Skeletal muscle satellite cell (primary cell): ENCODE data around the gene FAM131C.
A peak's percentile ranks its signal among the peaks of the same experiment; 100 is the strongest.
"Not testable (repeated sequence)": the region's sequence is repeated elsewhere in the genome, so short reads cannot be mapped to it uniquely, and the experiment has no call there.

Experiments used
- H3K27me3 ChIP-seq: 2 replicates; pipeline ENCODE4 v1.7.0; 2013; ENCODE audit warnings: low read length; ENCODE audit not compliant: control insufficient read depth, insufficient read depth
- H3K36me3 ChIP-seq: 2 replicates; pipeline ENCODE4 v1.7.0; 2013; ENCODE audit warnings: mild to moderate bottlenecking, control low read depth, low read length; ENCODE audit not compliant: insufficient read depth
- H3K4me1 ChIP-seq: 2 replicates; pipeline ENCODE4 v1.7.0; 2013; ENCODE audit warnings: low read length; ENCODE audit not compliant: control insufficient read depth, insufficient read depth
- H3K4me2 ChIP-seq: 2 replicates; pipeline ENCODE4 v1.7.0; 2013; ENCODE audit warnings: mild to moderate bottlenecking, low read length
- H3K4me3 ChIP-seq: 2 replicates; pipeline ENCODE4 v1.7.0; 2013; ENCODE audit warnings: low read length
- H3K9ac ChIP-seq: 2 replicates; pipeline ENCODE4 v1.7.0; 2013; ENCODE audit warnings: mild to moderate bottlenecking, low read depth, low read length, moderate library complexity
- H3K9me3 ChIP-seq: replicated peaks from 2 replicates; pipeline ENCODE4 v1.7.0; 2013; ENCODE audit warnings: mild to moderate bottlenecking, control low read depth, low read length

FAM131C gene

DNA sequence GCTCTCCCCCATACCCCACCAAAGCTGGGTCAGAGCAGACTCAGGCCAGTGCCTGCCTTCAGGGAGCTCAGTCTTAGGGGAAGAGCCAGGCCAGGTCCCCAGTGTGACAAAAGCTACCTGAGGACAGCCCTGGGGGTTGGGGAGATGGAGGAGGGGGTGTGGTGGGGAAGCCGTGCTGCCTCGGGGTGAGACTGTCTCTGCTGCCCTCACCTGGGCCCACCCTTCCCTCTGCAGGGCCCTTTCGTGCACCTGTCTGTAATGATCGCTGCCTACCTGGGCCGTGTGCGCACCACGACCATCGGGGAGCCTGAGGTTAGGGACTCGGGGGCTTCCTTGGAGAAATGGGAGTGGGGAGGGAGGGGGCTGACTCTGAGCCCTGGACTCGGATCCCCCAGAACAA, 47.1 kb downstream of the FAM131C start:
- not testable (repeated sequence) for H3K4me3 ChIP-seq, H3K4me1 ChIP-seq, H3K4me2 ChIP-seq, H3K9me3 ChIP-seq, H3K27me3 ChIP-seq, H3K9ac ChIP-seq, H3K36me3 ChIP-seq

GRCh38 chr1:16023050-16023653, 50.3 kb downstream of the FAM131C start:
- Histone ChIP-seq H3K9ac (no peak overlapping the region), H3K36me3 (no peaks in the 10 kb centered on the region), H3K27me3 (no peaks in the 10 kb centered on the region), H3K4me3 (no peak overlapping the region), H3K4me2 (no peak overlapping the region), H3K9me3 (no peaks in the 10 kb centered on the region), H3K4me1 (peaks cover 26% of the 10 kb centered on the region)

- H3K36me3 ChIP-seq = no peaks in the 10 kb centered on the region
- no peak overlapping the region for H3K4me2 ChIP-seq
- H3K27me3 ChIP-seq = no peaks in the 10 kb centered on the region
- H3K9me3 ChIP-seq = no peaks in the 10 kb centered on the region
- H3K9ac ChIP-seq = no peak overlapping the region
- peaks cover 34% of the 10 kb centered on the region for H3K4me1 ChIP-seq
- H3K4me3 ChIP-seq = no peak overlapping the region
Measured at GRCh38 chr1:16022393-16022792, 51.1 kb downstream of the FAM131C start.

- H3K9ac ChIP-seq = no peak within 1 kb of the TSS
- no peak within 1 kb of the TSS for H3K4me3 ChIP-seq
- no peaks in the 10 kb centered on the region for H3K36me3 ChIP-seq
- no peaks in the 10 kb centered on the region for H3K9me3 ChIP-seq
- H3K4me2 ChIP-seq = no peak within 1 kb of the TSS
- no peaks in the 10 kb centered on the region for H3K27me3 ChIP-seq
- H3K4me1 ChIP-seq = peaks cover 41% of the 10 kb centered on the region
Measured at GRCh38 chr1:16021681-16022080, 51.8 kb downstream of the FAM131C start, which contains the start of gene CLCNKA. Gene CLCNKA (plus strand): TSS chr1:16022036. CDS start chr1:16022620, 584 bp downstream.

DNA sequence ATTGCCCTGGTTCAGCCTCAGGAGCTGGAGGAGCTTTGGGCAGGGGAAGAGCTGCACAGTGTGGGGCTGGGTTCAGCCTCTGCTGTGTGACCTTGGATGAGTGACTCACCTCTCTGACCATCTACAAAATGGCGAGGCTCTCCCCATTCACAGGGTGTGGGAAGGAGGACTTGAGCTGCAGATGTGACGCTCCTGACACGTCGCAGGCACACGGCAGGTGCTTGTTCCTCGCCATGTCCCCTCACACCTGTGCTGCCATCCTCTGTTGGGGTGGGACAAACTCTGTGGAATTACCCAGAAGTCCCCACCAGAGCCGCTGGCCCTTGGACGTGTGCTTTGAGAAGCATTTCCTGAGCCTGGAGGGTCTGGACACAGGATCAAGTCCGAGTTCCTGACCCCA, 52.6 kb downstream of the FAM131C start:
- not testable (repeated sequence) for H3K9me3 ChIP-seq, H3K9ac ChIP-seq, H3K36me3 ChIP-seq, H3K27me3 ChIP-seq, H3K4me2 ChIP-seq, H3K4me3 ChIP-seq
- H3K4me1 ChIP-seq = peaks cover 49% of the 10 kb centered on the region

- Histone ChIP-seq H3K4me2 (peak overlapping the region; percentile 27), H3K36me3 (no peaks in the 10 kb centered on the region), H3K4me1 (peaks cover 55% of the 10 kb centered on the region), H3K4me3 (peak overlapping the region; percentile 23), H3K27me3 (no peaks in the 10 kb centered on the region), H3K9ac (no peak overlapping the region), H3K9me3 (no peaks in the 10 kb centered on the region)
Measured at GRCh38 chr1:16020325-16020724, 53.1 kb downstream of the FAM131C start.

GRCh38 chr1:16019644-16020277, 53.7 kb downstream of the FAM131C start:
- Histone ChIP-seq H3K4me3 (peak overlapping the region; percentile 23), H3K36me3 (no peaks in the 10 kb centered on the region), H3K27me3 (no peaks in the 10 kb centered on the region), H3K4me1 (peaks cover 60% of the 10 kb centered on the region), H3K9ac (peak overlapping the region; percentile 86), H3K4me2 (peak overlapping the region; percentile 27), H3K9me3 (no peaks in the 10 kb centered on the region)

DNA sequence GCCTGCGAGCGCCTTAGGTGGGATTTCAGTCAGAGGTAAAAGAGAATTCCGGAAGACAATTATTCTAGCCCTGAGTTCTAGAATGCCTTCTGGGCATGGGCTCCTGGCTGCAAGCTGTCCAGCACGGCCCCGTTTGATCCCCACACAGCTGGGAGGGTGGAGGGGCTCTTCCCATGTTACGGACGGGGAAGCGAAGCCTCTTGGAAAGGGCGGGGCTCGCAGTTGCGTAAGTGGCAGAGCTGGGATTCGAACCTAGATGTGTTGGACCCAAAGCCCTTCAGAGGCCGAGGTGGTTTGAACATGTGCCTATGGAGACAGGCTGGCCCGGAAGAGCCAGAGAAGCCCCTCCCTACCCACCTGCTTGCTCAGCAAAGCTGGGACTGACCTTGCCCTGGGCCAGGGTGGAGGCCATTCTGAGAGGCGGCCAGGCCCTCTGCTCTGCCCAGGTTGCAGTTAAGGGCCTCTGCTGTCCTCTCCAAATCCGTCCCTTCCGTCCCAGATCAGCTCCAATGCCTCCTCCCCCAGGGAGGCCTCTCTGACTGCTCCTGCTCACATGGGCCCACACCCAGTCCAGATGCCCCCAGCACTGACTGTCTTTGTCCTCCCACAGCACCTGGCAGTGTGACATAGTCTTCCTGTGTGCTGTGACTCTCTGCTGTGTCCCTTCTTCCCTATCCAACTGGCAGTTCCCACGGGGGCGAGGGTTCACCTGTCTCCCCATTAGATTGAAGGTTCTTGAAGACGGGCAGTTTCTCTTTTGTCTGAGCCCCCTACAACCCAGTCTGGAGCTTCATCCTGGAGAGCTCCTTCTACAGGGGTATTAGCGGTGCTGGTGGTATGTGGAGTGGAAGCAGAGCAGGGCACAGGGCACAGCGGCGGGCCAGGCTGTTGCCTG, 54.5 kb downstream of the FAM131C start:
- no peaks in the 10 kb centered on the region for H3K9me3 ChIP-seq
- peak overlapping the region; percentile 86 for H3K9ac ChIP-seq
- no peaks in the 10 kb centered on the region for H3K36me3 ChIP-seq
- no peaks in the 10 kb centered on the region for H3K27me3 ChIP-seq
- peak overlapping the region; percentile 83 for H3K4me2 ChIP-seq
- no peak overlapping the region for H3K4me3 ChIP-seq
- H3K4me1 ChIP-seq = peaks cover 68% of the 10 kb centered on the region

DNA sequence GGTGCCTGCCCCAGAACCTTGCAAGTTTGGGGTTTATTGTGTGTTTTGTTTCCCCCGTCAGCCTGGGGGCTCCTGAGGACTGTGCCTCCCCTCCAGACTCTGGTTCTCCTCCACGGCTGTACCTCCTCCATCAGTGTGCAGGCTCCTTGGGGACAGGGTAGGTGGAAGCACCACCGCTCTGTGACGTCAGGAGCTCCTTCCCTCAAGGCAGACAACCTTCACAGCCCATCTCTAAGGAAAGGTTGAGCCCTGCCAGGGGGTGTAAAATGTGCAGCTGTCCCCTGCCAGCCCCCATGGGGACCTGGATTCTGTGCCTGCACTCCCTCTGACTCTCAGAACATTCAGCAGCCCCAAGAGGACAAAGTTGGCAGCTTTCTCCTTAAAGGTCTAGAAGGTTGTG, 55.1 kb downstream of the FAM131C start:
- peak overlapping the region; percentile 86 for H3K9ac ChIP-seq
- peak overlapping the region; percentile 61 for H3K4me3 ChIP-seq
- peaks cover 75% of the 10 kb centered on the region for H3K4me1 ChIP-seq

DNA sequence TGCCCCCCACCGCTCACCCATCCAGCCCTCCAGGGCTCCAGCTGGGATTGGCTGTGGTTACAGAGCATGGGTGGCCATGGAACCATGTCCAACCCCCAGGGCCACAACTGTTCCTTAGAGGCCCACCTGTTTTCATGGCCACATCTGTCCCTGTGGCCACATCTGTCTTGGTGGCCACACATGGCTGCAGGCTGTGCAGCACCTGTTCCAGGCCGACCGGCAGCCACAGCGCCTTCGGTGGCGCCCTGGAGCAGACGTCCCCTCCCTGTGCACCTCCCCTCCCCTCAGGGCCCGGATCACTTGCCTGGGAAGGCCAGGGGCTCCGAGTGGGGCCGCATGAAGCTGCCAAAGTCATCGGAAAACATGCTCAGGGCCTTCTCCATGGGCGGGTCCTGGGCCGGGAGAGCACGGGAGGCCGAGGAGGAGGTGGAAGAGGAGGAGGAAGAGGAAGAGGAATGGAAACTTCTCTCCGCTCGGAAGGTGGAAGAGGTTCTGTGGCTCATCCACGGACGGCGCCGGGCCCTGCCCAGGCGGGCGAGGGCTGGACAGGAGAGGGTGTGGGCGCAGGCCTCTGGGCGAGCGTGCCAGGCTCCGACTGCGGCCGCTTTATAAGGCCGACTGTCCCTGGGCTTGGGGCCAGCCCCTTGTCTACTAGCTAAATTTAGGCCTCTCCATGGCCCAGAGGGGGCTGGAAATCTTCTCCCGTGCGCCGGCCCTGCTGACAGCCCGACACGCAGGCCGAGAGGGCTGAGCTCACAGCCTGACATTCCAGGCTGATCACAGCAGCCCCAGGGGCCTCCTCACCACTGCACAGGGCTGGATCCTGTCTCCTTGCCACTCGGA, 55.8 kb downstream of the FAM131C start, which contains the start of gene HSPB7:
HSPB7 (minus strand) TSS at position 583 of the 843 bp plus-strand sequence; CDS start at position 503, 80 bp downstream.
- peak within 1 kb of the TSS; percentile 83 for H3K4me2 ChIP-seq
- H3K4me1 ChIP-seq = peaks cover 81% of the 10 kb centered on the region
- peak within 1 kb of the TSS; percentile 86 for H3K9ac ChIP-seq
- H3K36me3 ChIP-seq = no peaks in the 10 kb centered on the region
- peak within 1 kb of the TSS; percentile 61 for H3K4me3 ChIP-seq
- H3K9me3 ChIP-seq = no peaks in the 10 kb centered on the region
- no peaks in the 10 kb centered on the region for H3K27me3 ChIP-seq

More for the DNA sequence above, 55.1 kb downstream of the FAM131C start:
- Histone ChIP-seq H3K36me3 (no peaks in the 10 kb centered on the region), H3K4me2 (peak overlapping the region; percentile 83), H3K9me3 (no peaks in the 10 kb centered on the region), H3K27me3 (no peaks in the 10 kb centered on the region)

- Histone ChIP-seq H3K4me1 (peaks cover 85% of the 10 kb centered on the region), H3K9ac (peak overlapping the region; percentile 86)
Measured at GRCh38 chr1:16017076-16017460, 56.4 kb downstream of the FAM131C start.

More at GRCh38 chr1:16017076-16017460, 56.4 kb downstream of the FAM131C start:
- Histone ChIP-seq H3K4me3 (peak overlapping the region; percentile 61), H3K27me3 (no peaks in the 10 kb centered on the region), H3K9me3 (no peaks in the 10 kb centered on the region), H3K4me2 (peak overlapping the region; percentile 83), H3K36me3 (no peaks in the 10 kb centered on the region)
